ENCODE results near the gene NPEPL1.

NPEPL1 gene

DNA sequence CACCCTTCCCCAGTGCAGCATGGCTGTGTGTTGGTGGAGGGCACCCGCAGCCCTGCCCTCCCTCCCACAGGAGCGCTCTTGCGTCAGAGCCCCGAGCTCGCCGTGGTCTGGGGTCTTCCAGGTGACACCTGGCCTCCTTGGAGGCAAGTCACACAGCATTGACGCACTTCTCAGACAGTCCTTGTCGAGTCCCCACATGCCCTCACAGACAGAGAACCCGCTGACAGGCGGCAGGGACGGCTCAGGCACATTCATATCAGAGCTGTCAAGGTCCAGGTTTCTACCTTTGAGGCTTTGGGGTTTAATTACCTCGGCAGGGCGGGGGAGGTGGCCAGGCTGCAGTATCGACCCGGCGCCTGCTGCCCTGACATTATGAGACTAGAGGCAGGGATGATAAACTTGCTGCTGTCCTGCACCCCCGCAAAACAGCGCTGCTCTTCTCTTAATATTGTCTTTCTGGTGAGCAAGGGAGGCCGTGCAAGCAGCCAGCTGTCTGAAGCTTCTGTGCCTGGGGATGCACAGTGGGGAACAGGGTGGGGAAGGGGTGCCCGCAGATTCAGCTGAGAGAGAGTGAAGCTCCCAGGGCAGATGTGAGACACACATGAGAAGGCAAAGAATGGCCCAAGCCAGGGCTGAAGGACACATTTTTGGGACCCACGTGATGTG is 4.7 kb downstream of the NPEPL1 start:
- no peak for TF ChIP-seq POLR2AphosphoS5 (IDR thresholded peaks at IDR 0.05; ENCODE audit: low read depth, low read length)
- no peak for TF ChIP-seq PAX5 (IDR thresholded peaks at IDR 0.05; ENCODE audit: insufficient read depth, low read length, severe bottlenecking)
- TF ChIP-seq POU2F2 (IDR thresholded peaks at IDR 0.05; ENCODE audit: low read depth, low read length): no peak
- no peak for TF ChIP-seq TAF1 (IDR thresholded peaks at IDR 0.05; ENCODE audit: low read depth, low read length)
- FAIRE-seq: no peak
- no peak for DNase-seq (ENCODE audit: insufficient read length, low spot score)

DNA sequence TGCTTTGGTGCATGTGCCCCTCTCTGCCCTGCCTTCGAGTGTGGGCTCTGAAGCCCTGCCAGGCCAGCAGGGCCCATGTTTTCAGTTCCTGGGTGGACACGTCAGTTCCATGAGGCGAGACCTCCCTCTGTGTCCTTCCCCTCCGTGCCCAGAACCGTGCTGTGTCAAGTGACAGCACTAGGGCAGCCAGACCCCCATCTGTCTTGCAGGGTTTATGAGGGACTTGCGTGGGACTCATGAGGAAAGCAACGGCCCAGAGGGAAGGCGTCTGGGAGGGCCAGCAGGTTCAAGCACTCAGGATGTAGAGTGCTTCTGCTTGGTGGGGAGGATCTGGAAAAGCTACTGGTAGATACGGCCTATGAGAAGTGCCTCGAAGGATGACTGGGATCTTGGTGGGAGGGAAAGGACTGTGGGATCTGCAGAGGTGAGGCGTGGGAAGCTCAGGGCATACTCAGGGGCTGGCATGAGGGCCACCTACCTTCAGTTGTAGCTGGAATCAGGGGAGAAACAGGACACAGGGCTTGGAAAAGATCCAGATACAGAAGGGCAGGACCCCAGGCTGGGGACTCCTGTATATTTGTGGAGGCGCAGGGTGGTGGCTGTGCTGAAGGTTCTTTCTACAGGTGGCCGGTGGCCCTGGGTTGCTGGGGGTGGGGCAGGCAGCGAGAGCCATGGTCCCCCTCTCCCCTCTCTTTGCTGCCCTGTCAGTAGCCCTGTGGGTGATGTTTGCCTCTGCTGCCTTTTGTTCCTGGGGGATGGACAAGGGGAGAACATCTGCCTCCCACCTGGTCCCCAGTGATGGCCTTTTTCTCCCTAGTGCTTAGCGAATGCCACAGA is 5.5 kb downstream of the NPEPL1 start:
- no peak for TF ChIP-seq POU2F2 (IDR thresholded peaks at IDR 0.05; ENCODE audit: low read depth, low read length)
- no peak for TF ChIP-seq POLR2A (IDR thresholded peaks at IDR 0.05; ENCODE audit: low read depth, low read length)
- no peak for TF ChIP-seq TAF1 (IDR thresholded peaks at IDR 0.05; ENCODE audit: low read depth, low read length)
- no peak for TF ChIP-seq PAX5 (IDR thresholded peaks at IDR 0.05; ENCODE audit: insufficient read depth, low read length, severe bottlenecking)
- no peak for TF ChIP-seq SPI1 (IDR thresholded peaks at IDR 0.05; ENCODE audit: low read depth, low read length)
- TF ChIP-seq POLR2AphosphoS5 (IDR thresholded peaks at IDR 0.05; ENCODE audit: low read depth, low read length): no peak
- FAIRE-seq (no peak), DNase-seq (ENCODE audit: insufficient read length, low spot score) (no peak)

GRCh38 chr20:58698741-58699622 is 6.4 kb downstream of the NPEPL1 start:
- DNase-seq (ENCODE audit: insufficient read length, low spot score) (no peak), FAIRE-seq (no peak)
- TF ChIP-seq SPI1 (IDR thresholded peaks at IDR 0.05; ENCODE audit: low read depth, low read length) (no peak), POU2F2 (IDR thresholded peaks at IDR 0.05; ENCODE audit: low read depth, low read length) (no peak), POLR2A (IDR thresholded peaks at IDR 0.05; ENCODE audit: low read depth, low read length) (no peak), POLR2AphosphoS5 (IDR thresholded peaks at IDR 0.05; ENCODE audit: low read depth, low read length) (no peak), PAX5 (IDR thresholded peaks at IDR 0.05; ENCODE audit: insufficient read depth, low read length, severe bottlenecking) (no peak), TAF1 (IDR thresholded peaks at IDR 0.05; ENCODE audit: low read depth, low read length) (no peak)

DNA sequence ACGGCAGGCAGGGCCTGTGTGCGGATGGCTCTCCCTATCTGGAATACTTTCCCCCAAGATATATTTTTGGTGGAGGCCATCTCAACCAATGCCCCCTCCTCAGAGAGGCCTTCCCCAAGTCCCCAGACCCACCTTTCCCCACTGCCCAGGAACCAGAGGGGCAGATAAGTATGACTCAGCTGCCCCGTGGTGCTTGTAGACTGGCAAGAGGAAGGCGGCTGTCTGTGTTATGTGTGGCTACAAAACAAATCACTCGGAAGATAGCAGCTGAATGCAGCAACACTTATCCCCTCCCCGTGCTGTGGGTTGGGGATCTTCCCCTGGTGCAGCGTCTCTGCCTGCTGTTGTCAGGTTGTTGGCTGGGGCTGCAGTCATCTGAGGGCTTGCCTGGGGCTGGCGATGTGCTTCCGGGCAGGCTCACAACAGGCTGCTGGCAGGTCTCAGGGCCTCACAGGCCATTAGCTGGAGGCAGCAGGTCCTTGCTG is 7.1 kb downstream of the NPEPL1 start:
- TF ChIP-seq PAX5 (IDR thresholded peaks at IDR 0.05; ENCODE audit: insufficient read depth, low read length, severe bottlenecking) (no peak), TAF1 (IDR thresholded peaks at IDR 0.05; ENCODE audit: low read depth, low read length) (no peak), SPI1 (IDR thresholded peaks at IDR 0.05; ENCODE audit: low read depth, low read length) (no peak)
- no peak for DNase-seq (ENCODE audit: insufficient read length, low spot score)
- no peak for FAIRE-seq

DNA sequence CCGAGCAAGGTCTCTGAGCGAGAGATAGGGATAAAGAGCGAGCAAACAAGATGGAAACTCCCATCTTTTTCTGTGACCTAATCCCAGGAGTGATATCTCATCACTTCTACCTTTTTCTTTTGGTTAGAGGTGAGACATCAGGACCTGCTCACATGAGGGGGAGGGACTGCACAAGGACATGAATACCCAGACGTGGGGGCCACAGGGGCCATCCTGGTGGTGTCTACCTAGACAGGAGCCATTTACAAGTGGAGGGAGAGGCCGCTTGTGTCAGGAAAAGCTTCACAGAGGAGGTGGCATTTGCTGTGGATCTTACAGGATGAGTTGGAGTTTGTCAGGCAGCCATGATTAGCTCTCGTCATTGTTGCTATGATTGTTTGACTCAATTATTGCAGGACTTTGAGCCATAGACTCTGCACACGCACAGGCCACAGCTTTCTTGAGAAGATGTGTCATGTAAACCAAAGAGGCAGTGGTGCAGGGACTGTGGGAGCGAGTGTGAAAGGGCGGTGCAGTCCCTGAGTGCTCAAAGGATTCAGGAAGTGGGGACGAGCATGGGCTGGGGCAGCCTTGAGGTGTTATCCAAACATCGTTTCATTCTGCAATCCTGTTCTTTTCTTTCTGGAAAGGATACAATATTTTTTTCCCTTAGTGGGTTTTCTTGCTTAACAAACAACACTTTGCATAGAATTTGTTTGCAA is 7.7 kb downstream of the NPEPL1 start:
- FAIRE-seq (no peak), DNase-seq (ENCODE audit: insufficient read length, low spot score) (no peak)

GRCh38 chr20:58700823-58701222 is 8.2 kb downstream of the NPEPL1 start:
- no peak for FAIRE-seq

More for the DNA sequence above, 7.7 kb downstream of the NPEPL1 start:
- TF ChIP-seq POLR2A (IDR thresholded peaks at IDR 0.05; ENCODE audit: low read depth, low read length) (no peak), PAX5 (IDR thresholded peaks at IDR 0.05; ENCODE audit: insufficient read depth, low read length, severe bottlenecking) (no peak), POU2F2 (IDR thresholded peaks at IDR 0.05; ENCODE audit: low read depth, low read length) (no peak), TAF1 (IDR thresholded peaks at IDR 0.05; ENCODE audit: low read depth, low read length) (no peak), SPI1 (IDR thresholded peaks at IDR 0.05; ENCODE audit: low read depth, low read length) (no peak), POLR2AphosphoS5 (IDR thresholded peaks at IDR 0.05; ENCODE audit: low read depth, low read length) (no peak)

DNA sequence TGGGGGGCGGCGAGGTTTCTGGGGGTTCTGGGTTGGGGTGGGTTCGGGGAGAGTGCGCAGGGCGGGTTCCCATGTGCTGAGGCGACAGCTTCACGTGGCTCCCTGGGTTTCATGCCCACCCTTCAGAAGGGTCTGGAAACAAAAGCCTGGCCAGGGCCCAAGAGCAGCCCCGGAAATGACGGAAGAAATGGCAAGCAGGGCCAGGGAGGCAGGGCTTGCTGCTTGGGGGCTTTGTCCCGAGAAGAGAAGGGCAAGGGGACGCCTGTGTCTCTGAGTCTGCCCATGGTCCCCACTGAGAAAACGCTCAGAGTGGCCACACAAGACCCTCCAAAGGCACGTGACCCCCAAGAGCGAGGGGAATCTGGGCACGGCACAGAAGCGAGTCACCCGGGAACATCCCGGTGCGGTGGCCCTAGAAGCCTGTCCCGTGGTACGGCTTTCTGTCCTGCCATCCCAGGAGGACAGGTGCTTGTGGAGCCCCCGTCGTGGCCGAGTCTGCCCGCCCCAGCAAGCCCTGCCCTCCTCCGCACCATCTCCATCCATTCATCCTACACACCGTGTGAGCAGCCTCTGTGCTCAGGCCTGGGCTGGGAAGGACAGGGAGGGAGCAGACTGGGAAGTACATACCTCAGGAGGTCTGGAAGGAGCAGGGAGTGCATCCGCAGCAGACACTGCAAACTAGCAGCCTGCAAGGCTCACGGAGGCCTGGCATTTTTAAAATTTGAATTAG is 9.0 kb downstream of the NPEPL1 start:
- FAIRE-seq (no peak), DNase-seq (ENCODE audit: insufficient read length, low spot score) (no peak)
- TF ChIP-seq POU2F2 (IDR thresholded peaks at IDR 0.05; ENCODE audit: low read depth, low read length) (no peak), POLR2AphosphoS5 (IDR thresholded peaks at IDR 0.05; ENCODE audit: low read depth, low read length) (no peak), SPI1 (IDR thresholded peaks at IDR 0.05; ENCODE audit: low read depth, low read length) (no peak), POLR2A (IDR thresholded peaks at IDR 0.05; ENCODE audit: low read depth, low read length) (no peak), TAF1 (IDR thresholded peaks at IDR 0.05; ENCODE audit: low read depth, low read length) (no peak), PAX5 (IDR thresholded peaks at IDR 0.05; ENCODE audit: insufficient read depth, low read length, severe bottlenecking) (no peak)

More at GRCh38 chr20:58700823-58701222, 8.2 kb downstream of the NPEPL1 start:
- TF ChIP-seq TAF1 (IDR thresholded peaks at IDR 0.05; ENCODE audit: low read depth, low read length) (no peak), POU2F2 (IDR thresholded peaks at IDR 0.05; ENCODE audit: low read depth, low read length) (no peak), PAX5 (IDR thresholded peaks at IDR 0.05; ENCODE audit: insufficient read depth, low read length, severe bottlenecking) (no peak), POLR2AphosphoS5 (IDR thresholded peaks at IDR 0.05; ENCODE audit: low read depth, low read length) (no peak), SPI1 (IDR thresholded peaks at IDR 0.05; ENCODE audit: low read depth, low read length) (no peak), POLR2A (IDR thresholded peaks at IDR 0.05; ENCODE audit: low read depth, low read length) (no peak)
- no peak for DNase-seq (ENCODE audit: insufficient read length, low spot score)

DNA sequence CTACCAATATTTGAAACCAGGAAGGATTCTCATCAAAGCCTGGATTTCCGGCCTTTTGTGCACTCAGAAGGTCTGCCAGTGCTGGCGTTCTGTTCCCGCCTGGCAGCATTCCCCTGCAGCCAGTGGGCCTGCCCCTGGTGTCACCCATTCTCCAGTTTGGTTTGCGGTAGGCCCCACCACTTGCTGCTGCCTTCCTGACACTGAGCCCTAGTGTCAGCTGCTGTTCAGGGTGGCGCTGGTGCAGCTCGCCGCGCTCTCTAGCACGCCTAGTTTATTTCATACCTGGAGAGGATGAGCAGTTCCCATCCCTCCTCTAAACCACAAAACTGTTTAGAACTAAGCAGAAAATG is 9.5 kb downstream of the NPEPL1 start:
- no peak for DNase-seq (ENCODE audit: insufficient read length, low spot score)
- TF ChIP-seq SPI1 (IDR thresholded peaks at IDR 0.05; ENCODE audit: low read depth, low read length): no peak
- TF ChIP-seq TAF1 (IDR thresholded peaks at IDR 0.05; ENCODE audit: low read depth, low read length): no peak
- TF ChIP-seq PAX5 (IDR thresholded peaks at IDR 0.05; ENCODE audit: insufficient read depth, low read length, severe bottlenecking): no peak
- no peak for TF ChIP-seq POU2F2 (IDR thresholded peaks at IDR 0.05; ENCODE audit: low read depth, low read length)
- TF ChIP-seq POLR2AphosphoS5 (IDR thresholded peaks at IDR 0.05; ENCODE audit: low read depth, low read length): no peak
- TF ChIP-seq POLR2A (IDR thresholded peaks at IDR 0.05; ENCODE audit: low read depth, low read length): no peak
- FAIRE-seq: no peak

All from GM12891 (cell line).